Neural progenitor cell (in vitro differentiated cells): ENCODE measurements around the gene PCDHGB3.

ENCODE experiments used
- CTCF ChIP-seq: fragments of 200-600 bp; sonication (generic); IDR thresholded peaks from 2 replicates; pipeline ENCODE4 v1.5.1; 2017; ENCODE audit warnings: antibody characterized with exemption, mild to moderate bottlenecking
- EZH2phosphoT487 ChIP-seq: fragments of 200-600 bp; sonication (generic); IDR thresholded peaks from 2 replicates; pipeline ENCODE4 v1.6.1; 2017; ENCODE audit warnings: antibody characterized with exemption

GRCh38 chr5:141413540-141414069 is 43.6 kb downstream of the PCDHGB3 start:
- no peak for TF ChIP-seq CTCF
- no peak for TF ChIP-seq EZH2phosphoT487
